Measurements from ENCODE around the gene ARHGEF35. TPM values are rescaled to one million over a fixed set of nuclear protein-coding genes. Genes with fewer than 3 reads are reported as not detected.
"Not testable (repeated sequence)": the region's sequence is repeated elsewhere in the genome, so short reads cannot be mapped to it uniquely, and the experiment has no call there.

ARHGEF35 gene
- 2.5 and 3.4 TPM in 2 replicates for total RNA-seq

- H3K27ac Mint-ChIP-seq; DNase-seq (ENCODE audit: low spot score); H3K4me1 Mint-ChIP-seq (ENCODE audit: low read depth); H3K9me3 Mint-ChIP-seq; intact Hi-C loops (cut with micrococcal nuclease); H3K36me3 Mint-ChIP-seq (ENCODE audit: low read depth); H3K27me3 Mint-ChIP-seq (ENCODE audit: insufficient read depth): not testable (repeated sequence)
- peak within 1 kb of the TSS; percentile 73 for H3K4me3 Mint-ChIP-seq
These were observed at the start of gene ARHGEF35 for GRCh38 chr7:144195212-144195872. TSS of gene ARHGEF35 (minus strand) at chr7:144195833. CDS start at chr7:144188383, 7,450 bp downstream.

GRCh38 chr7:144245372-144245771, 49.7 kb upstream of the ARHGEF35 start:
- H3K36me3 Mint-ChIP-seq (ENCODE audit: low read depth); H3K4me3 Mint-ChIP-seq; DNase-seq (ENCODE audit: low spot score); H3K9me3 Mint-ChIP-seq; H3K27me3 Mint-ChIP-seq (ENCODE audit: insufficient read depth); H3K27ac Mint-ChIP-seq; H3K4me1 Mint-ChIP-seq (ENCODE audit: low read depth); intact Hi-C loops (cut with micrococcal nuclease): not testable (repeated sequence)

- H3K9me3 Mint-ChIP-seq; H3K27ac Mint-ChIP-seq; H3K27me3 Mint-ChIP-seq (ENCODE audit: insufficient read depth); DNase-seq (ENCODE audit: low spot score); intact Hi-C loops (cut with micrococcal nuclease); H3K36me3 Mint-ChIP-seq (ENCODE audit: low read depth); H3K4me3 Mint-ChIP-seq; H3K4me1 Mint-ChIP-seq (ENCODE audit: low read depth): not testable (repeated sequence)
These were observed 43.7 kb upstream of the ARHGEF35 start, which contains the start of gene OR2A42 for GRCh38 chr7:144239365-144239764. TSS of gene OR2A42 (minus strand) at chr7:144239605. CDS start at chr7:144232843, 6,762 bp downstream.

DNA sequence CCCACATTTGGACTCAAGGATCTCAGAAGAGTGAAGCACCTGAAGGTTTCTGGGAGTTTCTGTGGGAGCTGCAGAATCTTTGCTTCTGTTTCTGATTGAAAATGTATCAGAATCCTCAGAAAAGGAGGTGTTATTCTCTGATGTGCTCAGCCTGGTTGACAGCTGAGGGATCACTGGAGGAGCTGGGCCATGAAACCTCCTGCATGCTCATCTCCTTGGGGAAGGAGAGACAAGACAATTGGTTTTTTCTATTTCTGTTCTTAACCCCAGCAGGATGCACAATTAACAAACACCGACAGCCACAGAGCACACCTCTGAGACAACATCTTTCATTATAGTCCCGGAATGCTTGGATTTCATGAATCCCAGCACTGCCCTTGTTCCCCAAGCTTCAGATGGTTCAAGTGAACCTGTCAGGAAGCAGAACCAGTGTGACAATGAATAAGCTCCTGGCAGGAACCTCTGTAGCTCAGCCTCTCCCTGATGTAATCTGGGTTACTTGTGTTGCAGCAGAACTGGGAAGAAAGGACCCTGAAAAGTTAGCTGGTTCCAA, 43.0 kb upstream of the ARHGEF35 start:
- H3K4me1 Mint-ChIP-seq (ENCODE audit: low read depth); H3K36me3 Mint-ChIP-seq (ENCODE audit: low read depth); intact Hi-C loops (cut with micrococcal nuclease); DNase-seq (ENCODE audit: low spot score); H3K27me3 Mint-ChIP-seq (ENCODE audit: insufficient read depth); H3K4me3 Mint-ChIP-seq; H3K9me3 Mint-ChIP-seq; H3K27ac Mint-ChIP-seq: not testable (repeated sequence)

DNA sequence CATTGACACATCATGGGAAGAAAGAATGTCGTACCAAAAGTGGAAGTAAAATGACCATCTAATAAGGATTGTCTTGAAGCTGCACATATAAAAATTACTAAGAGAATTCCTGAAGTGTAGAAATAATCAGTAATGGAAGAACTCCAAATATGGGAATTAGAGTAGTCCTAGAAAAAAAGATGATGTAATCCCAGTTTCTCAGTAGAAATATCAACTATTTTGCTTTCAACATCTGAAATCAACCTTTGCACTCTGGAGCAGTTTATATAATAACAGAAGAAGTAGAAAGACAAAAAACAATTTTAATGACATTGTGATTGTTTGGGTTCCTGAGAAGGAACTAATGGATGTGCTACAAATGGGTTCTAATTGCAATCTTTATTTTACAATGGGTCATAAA, 37.4 kb upstream of the ARHGEF35 start:
- intact Hi-C loops (cut with micrococcal nuclease); H3K36me3 Mint-ChIP-seq (ENCODE audit: low read depth); H3K9me3 Mint-ChIP-seq; H3K27ac Mint-ChIP-seq; H3K4me3 Mint-ChIP-seq; H3K27me3 Mint-ChIP-seq (ENCODE audit: insufficient read depth); H3K4me1 Mint-ChIP-seq (ENCODE audit: low read depth); DNase-seq (ENCODE audit: low spot score): not testable (repeated sequence)

DNA sequence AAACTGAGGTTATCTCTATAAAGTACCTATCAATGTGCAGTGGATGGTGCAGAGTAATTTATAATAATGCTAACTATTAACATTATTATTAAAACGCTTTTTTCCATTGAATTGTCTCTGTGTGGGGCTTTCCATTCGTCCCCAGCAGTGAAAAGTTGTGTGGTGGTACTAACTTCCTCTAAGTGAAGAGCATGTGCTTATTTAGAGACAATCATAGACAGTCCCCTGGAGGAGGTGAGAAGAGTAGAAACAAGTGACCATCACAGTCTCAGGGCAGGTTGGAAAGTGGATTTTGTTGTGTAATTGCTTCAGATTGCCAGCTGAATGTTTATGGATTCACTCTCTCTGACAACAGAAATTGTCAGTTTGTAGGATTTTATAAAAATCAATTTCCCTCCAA, 35.4 kb upstream of the ARHGEF35 start:
- H3K9me3 Mint-ChIP-seq; DNase-seq (ENCODE audit: low spot score); H3K27me3 Mint-ChIP-seq (ENCODE audit: insufficient read depth); H3K27ac Mint-ChIP-seq; H3K4me3 Mint-ChIP-seq; H3K36me3 Mint-ChIP-seq (ENCODE audit: low read depth); H3K4me1 Mint-ChIP-seq (ENCODE audit: low read depth); intact Hi-C loops (cut with micrococcal nuclease): not testable (repeated sequence)

DNA sequence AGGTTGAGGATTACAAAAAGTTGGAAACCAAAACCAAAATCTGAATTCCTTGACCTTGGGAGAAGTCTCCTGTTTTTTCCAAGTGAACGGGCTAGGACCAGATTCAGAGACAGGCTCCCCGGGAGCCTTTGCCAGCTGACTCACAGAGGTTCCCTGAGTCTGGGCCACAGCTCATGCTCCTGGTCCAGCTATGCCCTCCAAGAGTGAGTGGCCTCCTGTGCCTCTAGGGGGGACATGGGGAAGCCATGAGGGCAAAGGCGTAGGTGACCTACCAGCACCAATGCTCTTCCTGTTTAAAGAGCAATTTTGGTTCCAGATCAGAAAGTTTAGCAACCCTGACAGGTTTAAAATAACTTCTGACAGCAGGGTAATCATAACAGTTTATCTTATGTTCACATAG, 33.2 kb upstream of the ARHGEF35 start:
- H3K9me3 Mint-ChIP-seq; DNase-seq (ENCODE audit: low spot score); H3K27me3 Mint-ChIP-seq (ENCODE audit: insufficient read depth); H3K36me3 Mint-ChIP-seq (ENCODE audit: low read depth); H3K4me3 Mint-ChIP-seq; H3K27ac Mint-ChIP-seq; H3K4me1 Mint-ChIP-seq (ENCODE audit: low read depth); intact Hi-C loops (cut with micrococcal nuclease): not testable (repeated sequence)

DNA sequence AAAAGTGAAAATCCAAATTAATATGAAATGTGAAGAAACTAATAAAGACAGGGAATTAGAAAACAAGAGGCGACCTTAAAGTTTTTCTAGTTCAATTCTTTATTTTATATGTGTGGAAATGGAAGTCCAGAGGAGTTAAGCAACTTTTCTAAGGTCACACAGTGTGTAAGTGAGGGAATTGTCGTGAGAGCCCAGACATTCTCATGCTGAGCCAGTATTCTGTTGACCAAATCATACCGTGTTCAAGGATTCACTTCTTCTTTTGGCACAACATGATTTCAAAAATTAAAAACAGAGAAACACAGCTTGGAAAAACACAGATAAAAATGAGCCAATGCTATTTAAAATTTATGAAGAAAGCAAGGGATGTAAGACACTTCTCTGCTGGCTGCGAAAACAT, 31.2 kb upstream of the ARHGEF35 start:
- H3K4me3 Mint-ChIP-seq; H3K27ac Mint-ChIP-seq; H3K9me3 Mint-ChIP-seq; H3K4me1 Mint-ChIP-seq (ENCODE audit: low read depth); H3K27me3 Mint-ChIP-seq (ENCODE audit: insufficient read depth); intact Hi-C loops (cut with micrococcal nuclease); DNase-seq (ENCODE audit: low spot score); H3K36me3 Mint-ChIP-seq (ENCODE audit: low read depth): not testable (repeated sequence)

DNA sequence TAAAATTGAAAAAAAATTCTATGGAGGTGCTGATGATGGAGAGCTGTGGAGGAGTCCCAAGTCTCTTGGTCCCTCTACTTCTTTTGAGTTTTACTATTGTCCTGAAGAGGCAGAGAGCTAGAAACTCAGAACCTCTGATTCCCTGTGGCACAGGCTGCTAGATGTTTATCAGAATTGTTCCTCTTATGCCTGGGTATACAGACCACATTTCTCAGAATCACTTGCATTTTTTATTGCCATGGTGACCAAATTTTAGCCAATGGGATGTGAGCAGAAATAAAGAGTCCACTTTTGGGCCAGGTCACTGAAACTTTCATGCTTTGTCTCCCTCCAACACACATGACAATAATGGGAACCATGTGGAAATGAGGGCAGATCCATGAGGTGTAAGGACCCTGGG, 28.0 kb upstream of the ARHGEF35 start:
- intact Hi-C loops (cut with micrococcal nuclease); H3K9me3 Mint-ChIP-seq; H3K4me1 Mint-ChIP-seq (ENCODE audit: low read depth); H3K27ac Mint-ChIP-seq; H3K4me3 Mint-ChIP-seq; H3K27me3 Mint-ChIP-seq (ENCODE audit: insufficient read depth); DNase-seq (ENCODE audit: low spot score); H3K36me3 Mint-ChIP-seq (ENCODE audit: low read depth): not testable (repeated sequence)

GRCh38 chr7:144220531-144220930, 24.9 kb upstream of the ARHGEF35 start:
- H3K9me3 Mint-ChIP-seq; intact Hi-C loops (cut with micrococcal nuclease); H3K4me1 Mint-ChIP-seq (ENCODE audit: low read depth); DNase-seq (ENCODE audit: low spot score); H3K36me3 Mint-ChIP-seq (ENCODE audit: low read depth); H3K4me3 Mint-ChIP-seq; H3K27ac Mint-ChIP-seq; H3K27me3 Mint-ChIP-seq (ENCODE audit: insufficient read depth): not testable (repeated sequence)

GRCh38 chr7:144219149-144219548, 23.5 kb upstream of the ARHGEF35 start:
- DNase-seq (ENCODE audit: low spot score); H3K4me1 Mint-ChIP-seq (ENCODE audit: low read depth); intact Hi-C loops (cut with micrococcal nuclease); H3K36me3 Mint-ChIP-seq (ENCODE audit: low read depth); H3K9me3 Mint-ChIP-seq; H3K27ac Mint-ChIP-seq; H3K27me3 Mint-ChIP-seq (ENCODE audit: insufficient read depth); H3K4me3 Mint-ChIP-seq: not testable (repeated sequence)

- H3K4me3 Mint-ChIP-seq; H3K27me3 Mint-ChIP-seq (ENCODE audit: insufficient read depth); H3K27ac Mint-ChIP-seq; H3K36me3 Mint-ChIP-seq (ENCODE audit: low read depth); DNase-seq (ENCODE audit: low spot score); H3K9me3 Mint-ChIP-seq; H3K4me1 Mint-ChIP-seq (ENCODE audit: low read depth); intact Hi-C loops (cut with micrococcal nuclease): not testable (repeated sequence)
These were observed 22.9 kb upstream of the ARHGEF35 start for GRCh38 chr7:144218581-144218980.

GRCh38 chr7:144217200-144217599, 21.6 kb upstream of the ARHGEF35 start:
- H3K9me3 Mint-ChIP-seq; H3K36me3 Mint-ChIP-seq (ENCODE audit: low read depth); H3K27me3 Mint-ChIP-seq (ENCODE audit: insufficient read depth); H3K4me1 Mint-ChIP-seq (ENCODE audit: low read depth); H3K27ac Mint-ChIP-seq; DNase-seq (ENCODE audit: low spot score); H3K4me3 Mint-ChIP-seq; intact Hi-C loops (cut with micrococcal nuclease): not testable (repeated sequence)

DNA sequence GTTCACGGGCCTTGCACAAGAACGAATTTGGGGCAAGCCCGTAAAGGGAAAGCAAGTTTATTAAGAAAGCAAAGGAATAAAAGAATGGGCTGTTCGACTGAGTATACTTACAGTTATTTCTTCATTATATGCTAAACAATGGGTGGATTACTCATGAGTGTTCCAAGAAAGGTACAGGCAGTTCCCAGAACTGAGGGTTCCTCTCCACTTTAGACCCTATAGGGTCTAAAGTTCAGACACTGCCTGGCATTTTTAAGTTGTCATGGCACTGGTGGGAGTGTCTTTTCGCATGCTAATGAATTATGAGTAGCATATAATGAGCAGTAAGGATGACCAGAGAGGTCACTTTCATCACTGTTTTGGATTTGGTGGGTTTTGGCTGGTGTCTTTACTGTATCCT, 9.7 kb upstream of the ARHGEF35 start:
- H3K4me3 Mint-ChIP-seq; H3K27ac Mint-ChIP-seq; DNase-seq (ENCODE audit: low spot score); H3K4me1 Mint-ChIP-seq (ENCODE audit: low read depth); H3K36me3 Mint-ChIP-seq (ENCODE audit: low read depth); intact Hi-C loops (cut with micrococcal nuclease); H3K9me3 Mint-ChIP-seq; H3K27me3 Mint-ChIP-seq (ENCODE audit: insufficient read depth): not testable (repeated sequence)

All from activated T-helper 1 cell treated with anti-CD3 and anti-CD28 coated beads, Interleukin-12 subunit alpha, Interleukin-12 subunit beta, Interleukin-2, Interleukin-4 antibody, amounts not matched to agents 30 ng/mL and 10 ng/mL and 1 ng/mL, durations not matched to agents 14 hours and 24 hours and 36 hours (primary cell).